Left lung (tissue), 10 donors: Measurements from ENCODE around the gene ABL1. TPM values are rescaled to one million over a fixed set of nuclear protein-coding genes. Genes with fewer than 3 reads are reported as not detected.

ENCODE experiments used
- ATAC-seq: fragments of 200-7000 bp; cut with Tn5 transposase; one replicate; pipeline ENCODE4 v1.9.1; 2020; ENCODE audit warnings: moderate library complexity
- DNase-seq, 4 donors: peaks; one replicate each; pipeline ENCODE4 v3.0.0-alpha.2; 2013 to 2020
- H3K27ac ChIP-seq, 2 donors: fragments of 200-600 bp; sonication (generic) in 1 of 2; one replicate each; pipeline versions ENCODE4 v1.5.0 to v1.8.0; 2020 to 2021
- H3K27me3 ChIP-seq, 2 donors: fragments of 200-600 bp; sonication (generic) in 1 of 2; one replicate each; pipeline versions ENCODE4 v1.5.0 to v1.8.0; 2020 to 2021
- H3K36me3 ChIP-seq, 2 donors: fragments of 200-600 bp; sonication (generic) in 1 of 2; one replicate each; pipeline versions ENCODE4 v1.5.0 to v1.8.0; 2020 to 2021
- H3K4me1 ChIP-seq, 2 donors: fragments of 200-600 bp; one replicate each; pipeline ENCODE4 v1.8.0; 2021
- H3K4me3 ChIP-seq, 2 donors: fragments of 200-600 bp; sonication (generic) in 1 of 2; one replicate each; pipeline versions ENCODE4 v1.5.0 to v1.8.0; 2020 to 2021; ENCODE audit warnings: mild to moderate bottlenecking in 1 of 2
- H3K9me3 ChIP-seq, 2 donors: fragments of 200-600 bp; sonication (generic) in 1 of 2; one replicate each; pipeline versions ENCODE4 v1.5.0 to v1.8.0; 2020 to 2021
- intact Hi-C, 2 donors: fragments of 100-400 bp; cut with DNase I; formaldehyde crosslinking; loops; one replicate each; pipeline versions ENCODE4 v1.11.2 to v1.14.2; 2022
- polyA plus RNA-seq, 6 donors: library from polyadenylated mRNA; unstranded; fragments of 120-200 nt; gene quantifications; one replicate each; pipeline ENCODE4 v1.2.1, GENCODE V29; 2013; ENCODE audit not compliant: insufficient read length in 6 of 6
- total RNA-seq, 2 donors: library from RNA; stranded (reverse); fragmentation: NEBNext Ultra II Directional; extraction: Animal tissue kit (Norgen Biotek cat#: 25700); gene quantifications; one replicate each; pipeline ENCODE4 v1.2.1, GENCODE V29; 2021
- TF ChIP-seq, protein P1 (sequence below), 2 donors: fragments of 200-600 bp; sonication (generic) in 1 of 2; IDR thresholded peaks; one replicate each; pipeline versions ENCODE4 v1.5.0 to v1.8.0; 2021; ENCODE audit warnings: antibody characterized with exemption in 2 of 2
- donor health status: DM: no; HTN: yes; CAD: no.
- donor health status: DM: no; HTN: no; CAD: no.

Gene ABL1
- total and polyA plus RNA-seq, 8 donors, result 55.6 to 83.3 (median 72.4) TPM

DNA sequence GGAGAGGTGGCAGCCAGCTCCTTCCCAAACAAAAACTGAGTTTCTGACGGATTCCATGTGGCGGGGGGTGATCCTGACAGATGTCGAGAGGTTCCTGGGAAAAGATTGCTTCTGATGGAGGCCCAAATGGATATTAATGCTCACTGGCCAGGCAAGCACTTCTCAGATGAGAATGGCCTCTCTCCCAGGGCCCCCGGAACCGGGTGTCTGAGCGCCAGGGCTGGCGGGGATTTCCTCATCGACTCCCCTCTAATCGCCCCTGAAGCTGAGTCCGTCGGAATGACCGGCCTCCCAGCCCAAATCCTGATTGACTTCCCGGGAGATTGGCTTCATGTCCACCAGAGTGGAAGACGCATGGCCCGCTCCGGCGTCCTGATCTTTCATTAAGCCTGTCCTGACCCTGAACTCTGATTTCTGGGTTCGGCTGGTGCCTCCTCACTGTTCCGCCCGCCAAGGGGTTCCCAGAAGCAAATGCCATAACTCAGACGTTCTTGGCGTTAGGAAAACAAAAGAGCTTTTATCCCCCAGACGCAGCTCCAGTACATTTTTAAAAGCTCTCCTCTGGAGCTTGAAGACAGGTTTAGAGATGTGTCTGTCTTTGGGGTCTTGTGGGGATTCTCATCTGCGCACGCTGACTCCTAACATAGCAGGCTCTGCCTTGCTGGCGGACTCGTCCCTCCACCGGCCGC is 86.4 kb downstream of the ABL1 start:
- TF ChIP-seq, protein P1, sequence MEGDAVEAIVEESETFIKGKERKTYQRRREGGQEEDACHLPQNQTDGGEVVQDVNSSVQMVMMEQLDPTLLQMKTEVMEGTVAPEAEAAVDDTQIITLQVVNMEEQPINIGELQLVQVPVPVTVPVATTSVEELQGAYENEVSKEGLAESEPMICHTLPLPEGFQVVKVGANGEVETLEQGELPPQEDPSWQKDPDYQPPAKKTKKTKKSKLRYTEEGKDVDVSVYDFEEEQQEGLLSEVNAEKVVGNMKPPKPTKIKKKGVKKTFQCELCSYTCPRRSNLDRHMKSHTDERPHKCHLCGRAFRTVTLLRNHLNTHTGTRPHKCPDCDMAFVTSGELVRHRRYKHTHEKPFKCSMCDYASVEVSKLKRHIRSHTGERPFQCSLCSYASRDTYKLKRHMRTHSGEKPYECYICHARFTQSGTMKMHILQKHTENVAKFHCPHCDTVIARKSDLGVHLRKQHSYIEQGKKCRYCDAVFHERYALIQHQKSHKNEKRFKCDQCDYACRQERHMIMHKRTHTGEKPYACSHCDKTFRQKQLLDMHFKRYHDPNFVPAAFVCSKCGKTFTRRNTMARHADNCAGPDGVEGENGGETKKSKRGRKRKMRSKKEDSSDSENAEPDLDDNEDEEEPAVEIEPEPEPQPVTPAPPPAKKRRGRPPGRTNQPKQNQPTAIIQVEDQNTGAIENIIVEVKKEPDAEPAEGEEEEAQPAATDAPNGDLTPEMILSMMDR (IDR thresholded peaks at IDR 0.05), result no peak

DNA sequence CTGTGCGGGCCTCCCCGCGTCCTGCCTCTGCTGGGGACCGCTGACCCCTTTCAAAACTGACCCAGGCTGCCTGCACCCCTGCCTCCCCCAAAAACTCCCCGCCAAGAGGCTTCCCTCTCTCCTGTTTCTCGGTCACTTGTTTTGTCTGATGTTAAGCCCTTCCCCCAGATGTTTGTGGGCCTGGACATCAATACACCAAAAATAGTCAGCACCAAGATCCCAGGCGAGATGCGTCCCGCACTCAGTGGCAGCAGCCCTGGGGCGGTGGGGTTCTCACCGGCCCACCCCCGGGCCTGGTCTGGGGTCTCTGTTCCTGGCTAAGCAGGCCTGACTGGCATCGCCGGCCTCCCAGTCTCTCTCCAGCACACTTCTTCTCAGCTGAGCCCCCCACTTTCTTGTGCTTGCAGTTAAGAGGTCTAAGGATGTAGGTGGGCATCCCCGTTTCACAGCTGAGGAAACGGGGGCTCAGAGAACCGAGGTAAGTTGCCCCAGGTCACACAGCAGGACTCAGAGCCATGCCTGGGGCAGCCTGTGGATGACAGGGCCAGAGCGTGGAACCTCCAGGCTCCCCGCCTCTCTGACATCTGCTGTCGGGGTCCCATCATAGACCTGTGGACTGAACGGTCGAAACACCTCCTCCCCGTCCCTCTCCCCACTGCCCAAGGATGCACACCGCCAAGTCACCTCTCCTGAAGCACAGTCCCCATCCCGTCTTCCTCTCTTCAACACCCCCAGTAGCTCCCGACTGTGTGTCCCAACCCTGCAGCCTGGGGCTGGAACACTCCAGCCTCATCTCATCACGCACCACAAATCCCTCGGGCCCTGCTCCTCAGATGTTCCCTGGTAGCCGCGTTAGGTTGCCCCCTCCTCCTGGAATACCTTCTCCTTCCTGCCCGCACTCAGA is 87.2 kb downstream of the ABL1 start:
- no peaks in the 10 kb centered on the region for H3K36me3 ChIP-seq
- intact Hi-C loops, result no loop called here
- TF ChIP-seq, protein P1 (IDR thresholded peaks at IDR 0.05), result no peak
- H3K9me3 ChIP-seq, result no peaks in the 10 kb centered on the region
- H3K27ac ChIP-seq, result no peak overlapping the region
- ATAC-seq (no peak), DNase-seq (no peak)
- H3K4me3 ChIP-seq, result no peak overlapping the region
- H3K27me3 ChIP-seq, result peaks cover 0 to 92% of the 10 kb centered on the region in 2 donors
- no peaks in the 10 kb centered on the region for H3K4me1 ChIP-seq

More for the DNA sequence above, 86.4 kb downstream of the ABL1 start:
- H3K4me1 ChIP-seq, result no peaks in the 10 kb centered on the region
- H3K9me3 ChIP-seq, result no peaks in the 10 kb centered on the region
- no peak overlapping the region for H3K4me3 ChIP-seq
- H3K27me3 ChIP-seq, result peaks cover 0 to 97% of the 10 kb centered on the region in 2 donors
- intact Hi-C loops, result no loop called here
- ATAC-seq (no peak), DNase-seq (peak in 1 of 4 donors; percentile 57)
- H3K27ac ChIP-seq, result no peak overlapping the region
- H3K36me3 ChIP-seq, result no peaks in the 10 kb centered on the region

DNA sequence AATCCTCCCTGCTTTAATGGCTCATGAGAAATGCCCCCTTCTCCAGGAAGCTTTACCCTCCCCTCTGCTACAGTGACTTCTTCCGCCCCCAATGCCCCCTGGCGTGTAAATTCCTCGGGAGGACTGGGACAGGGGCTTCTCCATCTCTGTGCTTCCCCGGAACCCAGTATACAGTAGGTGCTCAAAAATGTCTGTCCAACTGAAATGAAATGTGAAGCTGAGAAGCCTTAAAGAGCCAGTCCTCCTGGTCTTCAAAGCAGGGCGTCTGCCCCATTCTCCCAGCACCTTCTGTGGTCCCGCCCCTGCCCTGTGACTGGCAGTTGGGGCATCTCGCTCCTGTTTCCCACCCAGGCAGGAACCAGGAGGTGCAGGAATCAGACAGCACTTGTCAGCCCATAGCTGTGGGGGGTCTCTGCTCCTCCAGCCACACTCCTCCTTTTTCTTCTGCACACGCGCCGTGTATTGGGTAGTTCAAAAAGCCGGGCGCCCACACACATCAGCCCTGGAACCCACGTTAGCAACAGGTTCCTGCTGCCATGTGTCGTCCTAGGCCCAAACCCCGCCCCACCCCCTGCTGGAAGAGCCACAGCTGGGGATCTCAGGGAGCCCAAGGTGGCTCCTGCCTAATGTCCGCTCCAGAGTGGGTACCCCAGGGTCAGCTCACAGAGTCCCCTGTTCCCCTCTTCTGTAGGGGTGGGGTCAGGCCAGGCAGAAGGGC is 88.0 kb downstream of the ABL1 start:
- no peaks in the 10 kb centered on the region for H3K9me3 ChIP-seq
- no peaks in the 10 kb centered on the region for H3K36me3 ChIP-seq
- H3K27ac ChIP-seq, result no peak overlapping the region
- no peak overlapping the region for H3K4me3 ChIP-seq
- intact Hi-C loops, result no loop called here
- TF ChIP-seq, protein P1 (IDR thresholded peaks at IDR 0.05), result no peak
- no peak for DNase-seq
- H3K4me1 ChIP-seq, result no peaks in the 10 kb centered on the region
- H3K27me3 ChIP-seq, result peaks cover 0 to 84% of the 10 kb centered on the region in 2 donors
- ATAC-seq, result no peak

DNA sequence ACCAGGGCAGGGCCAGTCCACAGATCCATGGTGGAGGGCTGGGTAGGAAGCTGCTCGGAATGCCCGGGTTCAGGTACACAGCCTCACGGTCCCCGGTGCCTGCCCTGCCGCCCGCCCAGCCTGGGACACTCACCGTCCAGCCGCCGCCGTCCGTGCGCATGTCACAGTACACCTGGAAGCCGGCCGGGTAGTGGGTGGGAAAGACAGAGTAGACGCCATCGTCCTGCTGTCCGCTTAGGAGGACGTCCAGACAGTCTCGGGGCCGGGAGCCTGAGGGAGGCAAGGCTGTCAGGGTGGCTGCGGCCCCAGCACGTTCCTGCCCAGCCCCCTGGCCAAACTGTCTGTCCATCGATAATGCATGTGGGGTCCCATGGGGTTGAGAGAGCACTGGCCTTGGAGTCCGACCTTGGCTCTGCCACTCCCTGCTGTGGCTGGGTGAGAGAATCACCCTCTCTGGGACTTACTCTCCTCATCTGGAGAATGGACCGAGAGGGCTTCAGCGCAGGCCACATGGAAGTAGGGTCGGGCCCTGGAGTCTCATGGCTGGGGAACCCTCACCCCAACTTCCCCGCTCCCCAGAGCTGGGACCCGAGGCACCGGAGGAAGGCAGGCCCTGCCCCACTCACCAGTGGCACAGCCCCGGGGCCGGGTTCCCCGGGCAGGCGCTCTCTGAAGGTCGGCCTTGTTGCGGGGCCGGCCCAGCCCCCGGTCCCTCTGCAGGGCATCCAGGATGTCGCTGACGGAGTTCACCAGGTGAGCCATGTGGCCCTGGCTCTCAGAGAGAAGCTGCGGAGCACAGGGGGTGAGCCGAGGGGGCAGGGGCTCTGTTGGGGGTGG is 88.8 kb downstream of the ABL1 start:
- no peak overlapping the region for H3K4me3 ChIP-seq
- H3K27me3 ChIP-seq, result peaks cover 0 to 76% of the 10 kb centered on the region in 2 donors
- no peaks in the 10 kb centered on the region for H3K9me3 ChIP-seq
- no peak for DNase-seq
- ATAC-seq, result no peak
- TF ChIP-seq, protein P1 (IDR thresholded peaks at IDR 0.05), result no peak
- no peaks in the 10 kb centered on the region for H3K4me1 ChIP-seq
- H3K36me3 ChIP-seq, result no peaks in the 10 kb centered on the region
- H3K27ac ChIP-seq, result no peak overlapping the region
- intact Hi-C loops, result no loop called here
